Measurements from ENCODE around the gene TMEM203. TPM values are rescaled to one million over a fixed set of nuclear protein-coding genes. Genes with fewer than 3 reads are reported as not detected.

The TMEM203 gene
- total RNA-seq, 1 experiment from 2014 or later, result 35.5 TPM

DNA sequence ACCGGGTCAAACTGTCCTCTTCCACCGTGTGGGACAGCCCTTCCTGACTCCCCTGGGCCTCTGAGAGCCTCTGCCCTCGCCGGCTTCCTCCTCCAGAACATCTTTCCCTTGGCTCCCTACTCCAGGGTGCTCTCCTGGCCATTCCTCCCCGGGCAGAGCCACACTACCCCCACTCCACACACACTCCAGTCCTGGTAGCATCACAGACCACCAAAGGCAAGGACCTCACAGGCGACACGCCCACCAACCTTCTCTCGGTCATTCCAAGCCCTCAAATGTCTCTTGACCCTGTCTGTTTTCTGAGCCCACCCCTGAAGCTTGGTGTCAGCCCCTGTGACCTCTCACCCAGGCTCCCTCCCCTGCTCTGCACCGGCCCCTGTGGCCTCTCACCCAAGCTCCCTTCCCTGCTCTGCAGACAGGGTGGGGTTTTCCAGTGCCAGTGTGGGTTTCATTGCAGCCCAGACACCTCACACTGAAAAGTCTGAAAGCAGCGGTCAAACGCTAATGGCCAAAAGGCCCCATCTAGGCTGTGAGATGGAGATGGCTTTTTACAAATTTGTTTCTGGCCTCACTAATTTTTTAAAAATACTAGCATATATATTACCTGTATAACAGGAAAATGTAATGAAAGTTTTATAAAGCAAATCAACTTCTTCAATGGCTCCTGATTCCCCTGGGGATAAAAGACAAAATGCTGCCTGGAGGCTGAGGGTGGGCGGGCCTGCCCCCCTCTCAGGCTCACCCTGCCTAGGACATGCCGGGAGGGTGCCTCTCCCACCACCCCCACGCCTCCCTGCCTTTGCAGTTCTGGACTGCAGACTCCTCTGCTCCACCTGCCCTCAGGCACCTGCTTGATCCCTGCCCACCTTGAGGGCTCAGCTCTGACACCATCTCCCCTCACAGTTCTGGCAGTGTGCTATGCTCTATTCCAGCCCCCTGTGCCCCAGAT, 46.1 kb downstream of the TMEM203 start:
- TF ChIP-seq, protein P1, sequence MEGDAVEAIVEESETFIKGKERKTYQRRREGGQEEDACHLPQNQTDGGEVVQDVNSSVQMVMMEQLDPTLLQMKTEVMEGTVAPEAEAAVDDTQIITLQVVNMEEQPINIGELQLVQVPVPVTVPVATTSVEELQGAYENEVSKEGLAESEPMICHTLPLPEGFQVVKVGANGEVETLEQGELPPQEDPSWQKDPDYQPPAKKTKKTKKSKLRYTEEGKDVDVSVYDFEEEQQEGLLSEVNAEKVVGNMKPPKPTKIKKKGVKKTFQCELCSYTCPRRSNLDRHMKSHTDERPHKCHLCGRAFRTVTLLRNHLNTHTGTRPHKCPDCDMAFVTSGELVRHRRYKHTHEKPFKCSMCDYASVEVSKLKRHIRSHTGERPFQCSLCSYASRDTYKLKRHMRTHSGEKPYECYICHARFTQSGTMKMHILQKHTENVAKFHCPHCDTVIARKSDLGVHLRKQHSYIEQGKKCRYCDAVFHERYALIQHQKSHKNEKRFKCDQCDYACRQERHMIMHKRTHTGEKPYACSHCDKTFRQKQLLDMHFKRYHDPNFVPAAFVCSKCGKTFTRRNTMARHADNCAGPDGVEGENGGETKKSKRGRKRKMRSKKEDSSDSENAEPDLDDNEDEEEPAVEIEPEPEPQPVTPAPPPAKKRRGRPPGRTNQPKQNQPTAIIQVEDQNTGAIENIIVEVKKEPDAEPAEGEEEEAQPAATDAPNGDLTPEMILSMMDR (conservative IDR thresholded peaks at IDR 0.05), result no peak
- no CpG with 5 or more reads among the region's 14 CpGs for WGBS (ENCODE audit: extremely low coverage, insufficient read length, low lambda C conversion rate)
- Histone ChIP-seq H4K8ac (replicated peaks; ENCODE audit: insufficient read length, low read depth, low read length) (no peak overlapping the region), H3K79me2 (ENCODE audit: insufficient read depth, low read length) (no peaks in the 10 kb centered on the region), H2AK5ac (ENCODE audit: insufficient read length, low read length) (no peak overlapping the region), H2BK12ac (ENCODE audit: insufficient read length, low read depth, low read length) (no peak overlapping the region), H3K4me2 (ENCODE audit: insufficient read depth, insufficient read length, low read length) (no peak overlapping the region), H3T11ph (ENCODE audit: low read length) (no peak overlapping the region), H4K5ac (ENCODE audit: insufficient read length, low read depth, low read length) (no peak overlapping the region), H3K18ac (ENCODE audit: insufficient read length, low read depth, low read length) (no peak overlapping the region), H3K56ac (ENCODE audit: insufficient read length, low read depth, low read length) (no peak overlapping the region), H3K4ac (ENCODE audit: low read depth, low read length) (no peak overlapping the region), H3K79me1 (ENCODE audit: insufficient read depth, low read depth, low read length, poor library complexity, severe bottlenecking) (no peaks in the 10 kb centered on the region), H4K20me1 (ENCODE audit: control insufficient read depth, insufficient read depth, insufficient read length) (peaks cover 2% of the 10 kb centered on the region), H2AFZ (ENCODE audit: low read length) (no peak overlapping the region), H3K23ac (ENCODE audit: insufficient read length, low read depth, low read length) (no peak overlapping the region), H3K9ac (ENCODE audit: extremely low read depth, insufficient read length, low read length) (no peak overlapping the region), H3K23me2 (ENCODE audit: insufficient read length, low read depth, low read length, poor library complexity, severe bottlenecking) (peaks cover 21% of the 10 kb centered on the region), H3K4me1 (ENCODE audit: insufficient read depth, low read length) (no peaks in the 10 kb centered on the region), H3K9me3 (ENCODE audit: control insufficient read depth, low read depth, low read length) (no peaks in the 10 kb centered on the region), H3K14ac (ENCODE audit: insufficient read depth, low read length) (no peak overlapping the region), H2BK20ac (ENCODE audit: low read depth, low read length, poor library complexity, severe bottlenecking) (no peak overlapping the region), H2BK120ac (ENCODE audit: low read depth, low read length, poor library complexity, severe bottlenecking) (no peak overlapping the region), H2BK15ac (ENCODE audit: low read depth, low read length) (no peak overlapping the region), H2BK5ac (ENCODE audit: insufficient read length, low read length) (no peak overlapping the region), H3K27me3 (ENCODE audit: insufficient read depth, low read length) (peaks cover 33% of the 10 kb centered on the region; the same call in 1 of the 2 replicates), H3K27ac (ENCODE audit: insufficient read length, low read depth, low read length) (no peak overlapping the region), H4K91ac (ENCODE audit: insufficient read length, low read depth, low read length) (no peak overlapping the region)
- H3K36me3 Mint-ChIP-seq (ENCODE audit: insufficient read depth in 1 of 3, low read depth in 3 of 3), result no peaks in the 10 kb centered on the region
- no peaks in the 10 kb centered on the region; a peak in 1 of 5 replicates for H3K9me3 Mint-ChIP-seq
- peak overlapping the region in 1 of 2 experiments; percentile 36; a peak in 2 of 5 replicates for H3K4me3 Mint-ChIP-seq
- H3K27me3 Mint-ChIP-seq (ENCODE audit: low read depth), result peaks cover 90% of the 10 kb centered on the region
- peaks cover 0 to 11% of the 10 kb centered on the region in 2 experiments; a peak in 2 of 4 replicates for H3K4me1 Mint-ChIP-seq
- DNase-seq, result no peak
- H3K27ac Mint-ChIP-seq, result no peak overlapping the region
